Measurements from ENCODE around the gene FRMD4A. TPM values are rescaled to one million over a fixed set of nuclear protein-coding genes. Genes with fewer than 3 reads are reported as not detected.

The FRMD4A gene
- total RNA-seq, 1 donor from 2014 or later, result 0.64 TPM

DNA sequence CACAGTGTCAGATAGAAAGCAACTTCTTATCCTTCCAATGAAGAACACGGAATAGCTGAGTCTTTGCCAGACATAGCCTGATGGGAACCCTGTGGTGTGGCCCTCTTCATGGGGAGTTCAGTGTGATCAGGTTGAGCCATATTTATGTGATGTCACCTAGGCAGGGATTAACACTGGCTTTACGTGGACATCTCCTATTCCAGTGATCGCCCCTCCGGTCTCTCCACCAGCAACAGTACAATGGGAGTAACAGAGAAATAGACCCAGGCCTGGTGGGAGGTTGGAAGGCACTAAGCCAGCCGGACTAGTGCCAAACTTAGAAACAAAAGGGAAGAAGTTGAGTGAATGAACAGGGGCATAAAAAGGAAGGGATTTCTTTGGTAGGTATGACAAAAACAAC, 385.9 kb downstream of the FRMD4A start:
- intact Hi-C loops (cut with micrococcal nuclease), result no loop called here
- POLR2A ChIA-PET, result no interaction called here
- H3K36me3 Mint-ChIP-seq (ENCODE audit: low read depth), result no peaks in the 10 kb centered on the region
- no peak overlapping the region for H3K4me3 Mint-ChIP-seq
- no peak for ATAC-seq (ENCODE audit: low read depth)
- no peak overlapping the region for H3K27ac Mint-ChIP-seq
- H3K4me1 Mint-ChIP-seq, result no peaks in the 10 kb centered on the region
- no peak for DNase-seq
- TF ChIP-seq CTCF (IDR thresholded peaks at IDR 0.05), result no peak
- CTCF ChIA-PET, result no interaction called here
- peaks cover 2% of the 10 kb centered on the region for H3K9me3 Mint-ChIP-seq
- peaks cover 4% of the 10 kb centered on the region for H3K27me3 Mint-ChIP-seq

GRCh38 chr10:13943735-13944398, 386.9 kb downstream of the FRMD4A start:
- Mint-ChIP-seq H3K9me3 (peaks cover 2% of the 10 kb centered on the region), H3K27ac (no peak overlapping the region), H3K36me3 (ENCODE audit: low read depth) (no peaks in the 10 kb centered on the region), H3K27me3 (peaks cover 4% of the 10 kb centered on the region), H3K4me3 (no peak overlapping the region), H3K4me1 (no peaks in the 10 kb centered on the region)
- intact Hi-C loops (cut with micrococcal nuclease), result no loop called here
- no peak for ATAC-seq (ENCODE audit: low read depth)
- ChIA-PET POLR2A (no interaction called here), CTCF (no interaction called here)
- no peak for TF ChIP-seq CTCF (IDR thresholded peaks at IDR 0.05)
- DNase-seq, result no peak

- Mint-ChIP-seq H3K4me1 (no peaks in the 10 kb centered on the region), H3K27me3 (peaks cover 5% of the 10 kb centered on the region), H3K36me3 (ENCODE audit: low read depth) (no peaks in the 10 kb centered on the region), H3K9me3 (peaks cover 2% of the 10 kb centered on the region), H3K27ac (no peak overlapping the region), H3K4me3 (no peak overlapping the region)
- no peak for TF ChIP-seq CTCF (IDR thresholded peaks at IDR 0.05)
- ATAC-seq (ENCODE audit: low read depth), result no peak
- ChIA-PET CTCF (no interaction called here), POLR2A (no interaction called here)
- intact Hi-C loops (cut with micrococcal nuclease), result no loop called here
- no peak for DNase-seq
Measured at GRCh38 chr10:13942035-13942434, 388.7 kb downstream of the FRMD4A start.

DNA sequence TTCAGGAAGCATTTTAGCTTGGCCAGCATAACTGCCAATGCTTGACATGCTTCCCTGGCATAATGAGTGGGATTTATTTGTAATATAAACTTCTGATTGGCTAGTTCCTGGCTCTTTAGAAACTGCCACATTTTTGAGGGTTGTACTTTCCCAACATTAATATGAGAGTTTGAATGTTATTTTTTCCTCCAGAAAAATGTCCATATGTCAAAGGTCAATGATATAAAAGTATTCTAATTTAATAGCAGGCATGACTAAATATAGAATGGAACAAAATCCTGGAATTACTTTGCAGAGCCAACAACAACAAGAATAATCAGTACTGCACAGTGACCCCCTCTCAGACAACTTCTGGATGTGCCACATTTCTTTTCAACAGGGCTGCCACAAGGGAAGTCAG, 391.3 kb downstream of the FRMD4A start:
- H3K4me3 Mint-ChIP-seq, result no peak overlapping the region
- peaks cover 3% of the 10 kb centered on the region for H3K9me3 Mint-ChIP-seq
- ATAC-seq (ENCODE audit: low read depth) (no peak), DNase-seq (no peak)
- CTCF ChIA-PET, result no interaction called here
- H3K27me3 Mint-ChIP-seq, result peaks cover 14% of the 10 kb centered on the region
- POLR2A ChIA-PET, result no interaction called here
- no peaks in the 10 kb centered on the region for H3K4me1 Mint-ChIP-seq
- H3K27ac Mint-ChIP-seq, result no peak overlapping the region
- no peak for TF ChIP-seq CTCF (IDR thresholded peaks at IDR 0.05)
- no peaks in the 10 kb centered on the region for H3K36me3 Mint-ChIP-seq (ENCODE audit: low read depth)
- intact Hi-C loops (cut with micrococcal nuclease), result no loop called here

GRCh38 chr10:13938950-13939349, 391.8 kb downstream of the FRMD4A start:
- H3K9me3 Mint-ChIP-seq, result peaks cover 3% of the 10 kb centered on the region
- CTCF ChIA-PET, result no interaction called here
- no peaks in the 10 kb centered on the region for H3K4me1 Mint-ChIP-seq
- ATAC-seq (ENCODE audit: low read depth) (no peak), DNase-seq (no peak)
- no peaks in the 10 kb centered on the region for H3K36me3 Mint-ChIP-seq (ENCODE audit: low read depth)
- peaks cover 14% of the 10 kb centered on the region for H3K27me3 Mint-ChIP-seq
- no peak overlapping the region for H3K27ac Mint-ChIP-seq
- POLR2A ChIA-PET, result no interaction called here
- intact Hi-C loops (cut with micrococcal nuclease), result no loop called here
- no peak for TF ChIP-seq CTCF (IDR thresholded peaks at IDR 0.05)
- no peak overlapping the region for H3K4me3 Mint-ChIP-seq

Data from activated B cell treated with CpG ODN at 0.5 μM for 24 hours (primary cell).